ENCODE data around the gene AKAP11.

Gene AKAP11

DNA sequence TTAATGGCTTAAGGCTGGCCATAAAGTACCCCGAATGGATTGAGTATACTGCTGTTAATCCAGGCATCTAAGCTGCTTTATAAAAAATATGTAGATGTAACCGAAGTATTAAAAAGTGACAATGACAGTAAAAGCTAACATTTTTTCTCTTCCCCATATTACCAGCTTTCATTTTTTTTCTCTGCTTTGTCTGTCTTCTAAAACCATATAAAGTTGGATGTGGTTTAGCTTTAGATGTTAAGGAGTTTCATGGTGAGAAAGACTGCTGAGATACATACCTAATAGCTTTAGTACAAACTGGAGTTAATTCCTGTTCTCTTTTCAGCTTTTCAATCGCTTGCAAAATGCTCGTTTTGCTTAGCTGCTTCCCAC, 838 bp downstream of the AKAP11 start:
- DNase-seq (ENCODE audit: low spot score): peak; percentile 15

DNA sequence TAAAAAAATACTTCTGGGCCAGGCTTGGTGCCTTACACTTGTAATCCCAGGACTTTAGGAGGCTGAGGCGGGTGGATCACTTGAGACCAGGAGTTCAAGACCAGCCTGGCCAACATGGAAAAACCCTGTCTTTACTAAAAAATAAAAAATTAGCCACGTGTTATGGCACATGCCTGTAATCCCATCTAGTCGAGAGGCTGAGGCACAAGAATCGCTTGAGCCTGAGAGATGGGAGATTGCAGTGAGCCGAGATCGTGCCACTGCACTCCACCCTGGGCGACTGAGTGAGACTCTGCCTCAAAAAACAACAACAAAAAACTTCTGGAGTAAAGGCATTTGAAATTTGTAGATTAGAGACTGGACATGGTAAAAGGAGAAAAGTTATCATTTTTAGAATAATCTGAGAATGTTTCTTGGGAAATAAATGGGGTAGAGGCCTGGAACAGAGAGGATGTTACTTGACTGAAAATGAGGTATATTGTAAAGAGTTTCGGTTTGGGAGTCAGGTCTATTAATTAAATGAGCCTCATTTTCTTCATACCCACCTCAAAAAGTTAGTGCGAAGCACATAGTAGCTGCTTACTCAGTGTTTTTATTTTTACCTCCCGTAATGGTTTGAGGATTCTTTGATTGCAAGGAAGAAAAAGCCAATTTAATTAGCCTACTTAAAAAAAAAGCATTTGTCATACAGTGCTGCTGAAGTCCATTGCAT, 2.6 kb downstream of the AKAP11 start:
- DNase-seq (ENCODE audit: low spot score): no peak

DNA sequence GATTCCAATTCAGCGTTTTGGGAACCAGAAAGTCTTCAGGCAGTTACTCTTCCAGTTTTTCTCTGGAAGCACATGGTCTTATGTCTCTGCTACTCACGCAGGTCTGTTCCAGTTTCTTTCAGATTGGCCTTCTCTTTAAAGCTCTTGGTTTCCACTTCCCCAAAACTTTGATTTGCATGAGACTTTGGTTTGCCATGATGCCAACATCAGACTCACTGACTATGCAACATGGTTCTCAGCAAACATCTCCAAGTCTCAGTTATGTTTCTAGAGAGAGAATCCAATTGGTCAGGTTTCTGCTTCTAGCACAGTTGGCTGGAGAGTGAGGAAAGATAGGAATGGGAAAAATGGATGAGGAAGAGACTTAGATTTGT, 3.1 kb downstream of the AKAP11 start:
- no peak for DNase-seq (ENCODE audit: low spot score)

DNA sequence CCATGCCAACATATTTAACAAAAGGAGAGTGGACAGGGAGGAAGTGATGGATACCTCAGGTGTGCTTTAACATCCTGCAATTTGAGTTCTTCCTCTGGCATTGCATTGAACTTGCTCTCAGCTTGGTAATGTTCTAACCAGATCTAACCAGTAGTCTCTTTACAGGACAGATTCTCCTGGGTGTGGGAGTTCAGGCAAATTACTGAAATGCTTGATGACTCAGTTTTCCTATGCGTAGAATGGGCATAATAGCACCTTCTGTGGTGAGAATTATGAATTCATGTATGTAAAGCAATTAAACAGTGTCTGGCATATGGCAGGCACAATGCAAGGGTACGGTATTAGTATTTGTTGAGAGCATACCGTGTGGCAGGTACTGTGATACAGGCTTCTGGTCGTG, 3.6 kb downstream of the AKAP11 start:
- no peak for DNase-seq (ENCODE audit: low spot score)

DNA sequence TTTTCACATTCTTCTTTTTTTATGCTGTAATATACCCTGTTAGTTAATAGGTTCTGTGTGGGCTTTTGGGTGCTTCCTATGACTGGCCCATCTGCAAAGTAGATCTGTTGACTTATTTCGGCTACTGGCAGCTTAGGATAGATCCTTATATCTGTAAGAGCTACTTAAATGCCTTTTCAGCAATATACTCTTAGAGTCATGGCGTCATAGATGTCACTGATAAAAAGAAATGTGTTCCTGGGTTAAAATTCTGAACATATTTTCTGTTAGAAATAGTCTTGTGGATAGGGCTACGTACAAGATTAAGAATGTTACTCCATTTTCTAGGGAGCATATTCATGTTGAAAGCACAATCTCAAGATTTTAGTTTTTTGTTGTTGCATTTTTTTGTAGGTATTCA, 4.7 kb downstream of the AKAP11 start:
- DNase-seq (ENCODE audit: low spot score): no peak

DNA sequence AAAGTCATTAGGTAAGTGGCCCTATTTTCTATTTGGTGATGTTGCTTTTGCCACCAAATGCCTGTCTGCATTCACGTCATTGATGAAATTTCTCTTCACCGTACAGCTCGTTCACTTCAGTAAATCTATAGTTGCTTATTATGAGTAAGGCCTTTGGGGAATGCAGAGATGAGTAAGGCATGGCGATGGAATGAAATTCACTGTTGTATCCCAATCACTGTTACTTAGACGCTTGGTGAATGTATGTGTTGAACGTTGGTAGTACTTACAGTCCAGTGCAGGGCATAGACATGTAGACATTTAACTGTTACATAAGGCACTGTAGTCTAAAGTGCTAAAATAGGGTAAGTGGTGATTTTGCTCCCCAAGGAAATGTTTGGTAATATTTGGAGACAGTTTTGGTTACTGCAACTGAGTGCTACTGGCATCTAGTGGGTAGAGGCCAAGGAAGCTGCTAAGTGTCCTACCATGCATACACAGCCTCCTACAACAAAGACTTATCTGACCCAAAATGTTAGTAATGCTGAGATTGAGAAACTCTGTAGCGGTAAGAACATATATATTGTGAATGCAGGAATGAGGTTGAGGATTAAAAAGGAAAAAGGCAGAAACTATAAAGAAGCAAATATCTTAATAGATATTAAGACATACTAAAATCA, 5.8 kb downstream of the AKAP11 start:
- no peak for DNase-seq (ENCODE audit: low spot score)

DNA sequence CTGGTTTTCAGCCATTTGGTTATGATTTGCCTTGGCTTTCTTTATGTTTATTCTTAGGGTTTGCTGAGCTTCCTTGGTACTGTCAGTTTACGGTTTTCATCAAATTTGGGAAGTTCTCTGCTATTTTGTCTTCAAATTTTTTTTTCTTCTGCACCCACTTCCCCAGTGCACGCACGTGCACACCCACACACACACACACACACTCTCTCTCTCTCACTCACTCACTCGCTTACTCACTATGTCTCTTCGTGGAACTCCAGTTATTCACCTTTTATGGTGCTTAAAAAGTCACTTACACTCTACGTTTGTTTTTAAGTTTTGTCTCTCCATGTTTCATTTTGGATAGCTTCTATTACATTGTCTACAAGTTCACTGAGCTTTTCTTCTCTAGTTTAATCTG, 7.1 kb downstream of the AKAP11 start:
- DNase-seq (ENCODE audit: low spot score): no peak

DNA sequence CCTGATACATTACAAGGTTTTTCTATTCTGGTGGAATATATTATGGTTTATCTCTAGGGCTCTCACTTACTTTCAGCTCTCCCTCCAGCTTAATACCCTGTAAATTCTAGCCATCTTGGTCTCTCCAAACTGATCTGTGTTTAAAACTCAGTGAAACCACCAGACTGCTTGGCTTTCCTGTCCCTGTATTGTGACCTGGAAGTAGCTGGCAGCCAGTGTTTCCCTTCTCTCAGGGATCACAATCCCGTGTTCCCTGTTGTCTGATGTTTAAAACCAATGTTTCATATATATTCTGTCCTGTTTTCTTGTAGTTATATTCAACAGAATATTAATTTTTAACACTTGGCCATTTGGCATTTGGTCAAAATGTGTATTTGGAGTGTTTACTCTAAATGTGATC, 8.0 kb downstream of the AKAP11 start:
- DNase-seq (ENCODE audit: low spot score): no peak

DNA sequence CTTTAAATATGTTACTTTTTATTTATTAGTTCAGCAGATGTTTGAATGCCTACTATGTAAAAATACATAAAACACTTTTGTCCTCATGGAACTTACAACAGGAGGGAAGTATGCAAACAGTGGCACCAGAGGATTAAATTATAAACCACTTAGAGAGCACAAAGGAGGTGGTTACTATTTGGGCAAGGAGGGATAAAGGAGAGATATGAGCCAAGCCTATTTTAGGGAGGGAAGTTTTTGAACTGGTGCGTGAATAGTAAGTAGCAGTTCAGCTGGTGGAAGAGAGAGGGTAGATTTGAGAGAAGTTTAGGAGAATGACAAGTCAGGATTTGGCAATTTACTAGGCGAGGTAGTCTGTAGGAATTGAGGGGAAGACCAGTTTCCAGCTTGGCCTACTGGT, 8.6 kb downstream of the AKAP11 start:
- no peak for DNase-seq (ENCODE audit: low spot score)

DNA sequence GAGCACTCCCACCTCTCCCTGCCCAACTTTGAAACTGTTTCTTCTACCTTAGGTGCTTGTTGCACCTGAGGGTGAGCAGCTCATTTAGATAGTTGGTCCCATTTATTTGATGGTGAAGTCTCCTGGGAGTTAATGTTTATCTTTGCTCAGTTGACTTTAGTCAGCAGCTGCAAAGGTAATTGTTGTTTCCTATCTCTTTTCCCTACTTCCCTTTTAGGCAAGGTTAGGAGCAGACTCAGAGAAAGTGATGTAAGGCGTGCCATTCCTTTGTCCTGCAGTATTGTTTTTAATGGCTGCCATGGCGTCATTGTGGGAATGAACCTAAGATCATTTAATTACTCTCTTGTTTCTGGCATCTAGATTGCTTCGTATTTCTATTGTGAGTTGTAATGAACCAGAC, 11.6 kb downstream of the AKAP11 start:
- no peak for DNase-seq (ENCODE audit: low spot score)

DNA sequence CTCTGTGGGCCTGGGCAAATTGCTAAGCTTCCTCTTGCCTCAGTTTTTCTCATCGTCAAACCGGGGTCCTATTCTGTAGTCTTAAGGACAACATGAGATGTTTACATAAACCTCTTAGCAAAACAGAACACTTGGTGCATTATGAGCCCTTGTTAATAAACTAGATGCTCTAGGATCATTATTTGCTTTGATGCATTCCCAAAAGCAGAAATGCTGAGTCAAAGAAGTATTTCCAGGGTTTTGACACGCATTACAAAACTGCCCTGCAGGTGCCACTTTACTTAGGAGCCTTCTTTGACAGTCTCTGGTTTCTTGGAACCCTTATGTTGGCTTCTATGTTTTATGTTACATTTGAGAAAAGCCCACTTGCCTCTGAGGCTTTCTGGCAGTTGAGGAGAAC, 12.1 kb downstream of the AKAP11 start:
- DNase-seq (ENCODE audit: low spot score): no peak

DNA sequence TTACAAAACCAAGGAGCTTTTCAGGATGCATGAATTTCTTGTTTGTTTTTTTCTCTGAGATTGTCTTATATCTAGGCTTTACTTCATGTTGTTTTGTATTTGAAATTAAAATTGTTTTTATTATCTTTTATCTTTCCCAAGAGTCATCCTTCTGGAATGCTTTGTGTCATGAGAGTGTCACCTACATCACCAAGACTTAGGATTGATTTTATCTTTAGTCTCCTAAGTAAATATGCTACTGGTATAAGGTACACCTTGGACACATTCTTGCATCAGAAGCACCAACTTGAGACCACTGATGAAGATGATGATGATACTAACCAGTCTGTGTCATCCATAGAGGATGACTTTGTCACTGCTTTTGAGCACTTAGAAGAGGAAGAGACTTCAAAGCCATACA, 26.4 kb downstream of the AKAP11 start:
- DNase-seq (ENCODE audit: low spot score): no peak

DNA sequence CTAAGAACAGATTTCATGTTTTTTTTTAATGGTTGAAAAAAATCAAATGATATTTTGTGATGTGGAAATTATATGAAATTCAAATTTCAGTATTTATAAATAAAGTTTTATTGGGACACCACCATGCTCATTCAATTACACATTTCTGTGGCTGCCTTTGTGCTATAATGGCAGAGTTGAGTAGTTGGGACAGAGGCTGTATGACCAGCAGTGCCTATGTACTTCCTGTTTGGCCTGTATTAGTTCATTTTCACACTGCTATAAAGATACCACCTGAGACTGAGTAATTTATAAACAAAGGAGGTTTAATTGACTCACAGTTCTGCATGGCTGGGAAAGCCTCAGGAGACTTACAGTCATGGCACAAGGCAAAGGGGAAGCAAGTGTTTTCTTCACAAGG, 33.6 kb downstream of the AKAP11 start:
- no peak for DNase-seq (ENCODE audit: low spot score)

DNA sequence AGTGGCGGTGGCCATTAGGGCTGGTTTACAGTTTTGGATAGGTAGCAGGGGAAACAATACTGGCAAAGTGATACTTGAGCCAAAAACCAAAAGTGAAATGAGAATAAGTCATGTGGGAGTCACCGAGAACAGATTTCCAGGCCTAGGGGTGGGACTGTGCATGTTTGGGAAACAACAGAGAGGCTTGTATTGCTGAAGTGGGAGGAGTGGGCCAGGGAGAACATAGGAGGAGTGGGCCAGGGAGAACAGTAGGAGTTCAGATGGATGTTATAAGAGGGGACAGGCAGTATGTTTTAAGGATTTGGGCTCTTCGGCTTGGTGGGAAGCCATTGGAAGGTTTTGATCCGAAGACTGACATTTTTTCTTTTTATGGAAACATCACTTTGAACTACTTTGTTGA, 35.5 kb downstream of the AKAP11 start:
- DNase-seq (ENCODE audit: low spot score): no peak

DNA sequence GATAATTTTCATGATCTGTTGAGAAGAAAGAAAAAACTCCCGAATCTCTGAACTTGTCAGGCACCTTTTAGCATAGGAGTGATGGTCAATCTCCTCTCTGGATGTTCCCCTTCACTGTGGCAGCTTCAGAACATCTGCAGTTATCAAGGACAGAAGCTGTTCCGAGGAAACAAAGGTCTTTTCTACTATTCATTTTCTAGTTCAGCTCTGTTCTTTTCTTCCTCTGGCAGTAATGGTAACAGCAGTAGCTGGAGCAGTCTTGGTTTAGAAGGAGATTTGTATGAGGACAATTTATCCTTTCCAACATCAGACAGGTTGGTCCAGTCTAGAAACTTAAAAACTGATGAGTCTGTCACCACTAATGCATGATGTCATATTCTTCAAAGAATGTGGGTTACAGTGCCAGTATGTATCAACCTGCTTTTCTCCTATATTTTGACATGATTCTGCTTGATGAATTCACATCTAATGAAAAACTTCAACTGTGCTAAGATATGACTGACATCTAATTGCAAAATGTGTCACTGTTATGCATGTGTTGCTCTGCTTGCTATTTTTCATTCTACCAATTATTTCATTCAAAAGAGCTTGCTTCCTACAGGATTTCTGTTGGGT, 41.0 kb downstream of the AKAP11 start:
- no peak for DNase-seq (ENCODE audit: low spot score)

DNA sequence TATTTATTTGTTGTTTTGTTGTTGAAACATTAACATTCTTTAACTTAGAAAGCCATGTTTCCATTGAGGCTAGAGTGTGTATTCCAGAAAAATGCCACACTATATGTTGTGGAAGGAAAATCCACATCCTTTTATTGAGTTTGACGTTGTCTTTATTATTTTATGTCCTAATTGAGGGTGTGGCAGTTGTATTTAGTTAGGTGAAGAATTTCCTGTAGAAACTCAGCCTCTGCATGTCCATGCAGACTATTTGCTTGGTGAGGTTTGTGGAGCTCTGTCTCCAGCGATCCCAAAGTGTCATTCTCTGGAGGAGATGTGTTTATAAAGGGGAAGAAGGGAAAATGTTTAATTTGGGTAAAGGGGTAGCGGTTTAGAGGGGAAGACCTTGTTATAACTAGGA, 46.6 kb downstream of the AKAP11 start:
- no peak for DNase-seq (ENCODE audit: low spot score)

DNA sequence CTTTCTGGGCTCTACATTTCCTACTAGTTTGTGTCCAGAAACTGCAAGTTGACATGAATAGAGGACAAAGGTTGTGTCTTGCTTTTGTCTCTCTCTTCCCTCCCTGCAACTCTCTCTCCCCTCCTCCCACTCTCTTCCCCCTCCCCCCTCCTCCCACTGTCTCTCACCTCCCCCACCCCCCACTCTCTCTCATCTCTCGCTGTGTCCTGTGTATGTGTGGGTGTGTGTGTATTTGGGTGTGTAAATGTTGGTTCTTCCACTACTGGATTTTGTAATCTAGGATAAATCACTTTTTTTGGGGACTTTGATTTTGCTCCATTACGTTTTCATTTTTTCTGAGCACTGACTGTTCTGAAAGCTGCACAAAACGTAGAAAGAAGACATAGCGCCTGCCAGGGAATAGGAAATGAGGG, 48.4 kb downstream of the AKAP11 start:
- no peak for DNase-seq (ENCODE audit: low spot score)

DNA sequence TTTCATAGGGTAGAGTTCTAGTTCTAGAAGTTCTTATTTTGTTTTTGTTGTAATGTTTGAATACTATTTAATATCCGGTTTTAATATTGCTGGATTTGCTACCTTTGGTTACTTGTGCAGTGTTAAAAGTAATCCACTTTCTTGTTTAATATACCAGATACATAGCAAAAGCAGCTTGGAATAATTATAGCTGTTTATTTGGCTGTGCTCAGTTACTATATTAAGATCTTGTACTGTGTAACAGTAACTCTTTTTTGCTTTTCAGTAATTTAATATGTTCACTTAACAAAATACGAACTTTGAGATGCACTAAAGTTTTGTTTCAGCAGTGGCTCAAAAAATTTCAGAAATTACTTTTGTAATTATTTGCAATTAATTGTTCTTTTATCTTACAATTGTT, 50.9 kb downstream of the AKAP11 start:
- DNase-seq (ENCODE audit: low spot score): no peak

DNA sequence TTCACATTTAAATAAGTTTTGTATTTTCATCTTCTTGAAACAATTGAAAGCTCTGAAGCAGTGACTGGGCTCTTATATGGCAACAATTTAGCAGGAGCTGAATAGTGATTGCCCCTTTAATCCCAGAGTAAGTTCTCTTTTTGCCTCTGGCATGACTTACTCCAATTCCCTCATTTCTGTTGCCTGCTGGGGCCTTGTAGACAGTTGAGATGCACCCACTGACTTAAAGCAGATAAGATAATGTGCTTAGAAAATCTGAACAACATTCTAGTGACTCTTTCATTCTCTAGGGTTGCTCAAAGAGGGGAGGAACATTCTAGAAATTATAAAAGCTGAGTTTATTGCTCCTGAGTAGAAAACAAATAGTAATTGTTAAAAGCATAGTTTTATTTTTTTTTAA, 52.8 kb downstream of the AKAP11 start:
- no peak for DNase-seq (ENCODE audit: low spot score)

DNA sequence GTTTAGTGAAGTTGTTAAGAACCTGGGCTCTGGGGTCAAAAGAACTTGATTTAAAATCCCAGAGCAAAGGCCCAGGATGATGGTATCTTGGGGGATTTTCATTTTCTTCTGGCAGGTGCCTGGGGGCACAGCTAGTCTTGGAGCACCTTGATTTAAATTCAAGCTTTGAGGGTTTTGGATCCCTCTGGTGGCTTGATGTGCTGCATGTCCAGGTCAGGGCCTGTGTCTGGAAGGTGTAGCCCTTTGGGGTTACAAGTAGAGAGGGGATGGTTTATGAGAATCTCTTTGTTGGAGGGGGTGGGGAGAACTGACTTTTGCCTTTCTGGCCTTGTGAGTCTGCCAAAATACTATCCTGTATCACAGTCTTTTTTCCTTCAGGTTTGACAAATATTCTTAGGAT, 55.8 kb downstream of the AKAP11 start:
- DNase-seq (ENCODE audit: low spot score): no peak

DNA sequence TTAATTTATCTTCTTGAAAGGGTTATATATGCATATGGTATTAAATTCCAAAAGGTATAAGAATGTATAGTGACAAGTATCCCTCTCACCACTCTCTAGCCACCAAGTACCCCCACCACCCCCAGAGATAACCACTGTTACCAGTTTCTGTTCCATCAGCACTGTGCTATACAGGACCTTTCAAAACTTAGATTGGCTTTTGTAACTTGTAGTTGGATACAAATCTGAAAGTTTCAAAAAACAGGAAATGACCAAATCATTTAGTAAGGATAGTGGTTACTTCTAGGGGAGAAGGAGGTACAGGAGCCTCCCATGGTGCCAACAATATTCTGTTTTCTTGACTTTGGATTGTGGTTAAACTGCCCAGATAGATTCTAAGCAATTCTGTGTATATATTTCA, 56.7 kb downstream of the AKAP11 start:
- DNase-seq (ENCODE audit: low spot score): no peak

DNA sequence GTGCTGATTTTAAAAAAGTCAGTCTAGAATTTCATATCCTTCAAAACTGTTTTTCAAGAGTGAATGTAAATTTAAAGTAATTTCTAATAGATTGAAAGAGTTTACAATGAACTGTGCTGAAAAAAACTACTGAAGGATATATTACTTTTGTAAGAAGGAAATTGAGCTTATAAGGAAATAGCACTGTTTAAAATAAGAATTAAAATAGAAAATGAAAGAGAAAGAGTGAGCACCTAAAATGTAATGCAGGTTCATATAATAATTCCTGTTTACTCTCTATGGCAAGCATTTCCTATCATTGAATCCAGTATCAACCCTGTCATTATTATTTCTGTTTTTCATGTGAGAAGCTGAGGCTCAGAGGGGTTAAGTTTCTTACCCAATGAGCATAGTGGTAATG, 57.3 kb downstream of the AKAP11 start:
- no peak for DNase-seq (ENCODE audit: low spot score)

DNA sequence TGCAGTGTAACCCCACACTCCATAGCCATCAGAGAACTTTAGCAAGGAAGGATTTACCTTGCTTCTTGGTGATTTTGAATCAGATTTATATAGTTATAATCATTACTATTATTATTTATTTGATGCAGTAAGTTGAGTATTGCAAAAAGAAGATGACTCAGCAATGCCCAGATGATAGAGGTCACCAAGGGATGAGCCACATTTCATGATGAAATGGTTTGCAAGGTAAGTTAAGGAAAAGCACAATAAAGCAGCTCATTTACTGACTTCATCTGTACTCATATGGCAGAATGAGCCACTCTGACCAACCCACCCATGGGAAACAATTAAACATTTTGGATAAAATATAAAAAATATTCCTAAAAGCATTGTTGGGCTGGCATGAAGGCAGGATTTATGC, 59.1 kb downstream of the AKAP11 start:
- DNase-seq (ENCODE audit: low spot score): no peak

Data from hematopoietic multipotent progenitor cell treated with erythropoietin and hydrocortisone succinate and interleukin-3 and kit ligand, for 17 days (in vitro differentiated cells).